ENCODE results near the gene CHD3.
A peak's percentile ranks its signal among the peaks of the same experiment; 100 is the strongest.

Gene CHD3

GRCh38 chr17:7875804-7876370 lies 12.7 kb upstream of the CHD3 start:
- no peak for DNase-seq

GRCh38 chr17:7878234-7878633 lies 10.4 kb upstream of the CHD3 start:
- no peak for DNase-seq

GRCh38 chr17:7880076-7880868 lies 8.3 kb upstream of the CHD3 start:
- DNase-seq: no peak

GRCh38 chr17:7881276-7882054 lies 7.1 kb upstream of the CHD3 start:
- peak; percentile 77 to 79 for DNase-seq

- DNase-seq: peak; percentile 82 to 87
Observed at GRCh38 chr17:7882068-7882467, 6.5 kb upstream of the CHD3 start.

- peak in 1 of 2 experiments; percentile 50 for DNase-seq
Observed at GRCh38 chr17:7882629-7883028, 6.0 kb upstream of the CHD3 start.

GRCh38 chr17:7883781-7884386 lies 4.7 kb upstream of the CHD3 start:
- peak; percentile 34 to 55 for DNase-seq

- no peak for DNase-seq
Observed at GRCh38 chr17:7884581-7885366, 3.8 kb upstream of the CHD3 start.

- DNase-seq: peak; percentile 34 to 59
Observed at GRCh38 chr17:7885367-7886226, 3.0 kb upstream of the CHD3 start.

- peak; percentile 33 to 64 for DNase-seq
Observed at GRCh38 chr17:7886227-7887037, 2.2 kb upstream of the CHD3 start.

- DNase-seq: no peak
Observed at GRCh38 chr17:7887038-7887481, 1.5 kb upstream of the CHD3 start.

GRCh38 chr17:7887482-7888183 lies 956 bp upstream of the CHD3 start:
- DNase-seq: peak; percentile 95 to 100

- peak; percentile 99 for DNase-seq
Observed at GRCh38 chr17:7889166-7889955, 772 bp downstream of the CHD3 start.

- DNase-seq: peak in 1 of 2 experiments; percentile 15
Observed at GRCh38 chr17:7893187-7893880, 4.7 kb downstream of the CHD3 start.

GRCh38 chr17:7894226-7894625 lies 5.6 kb downstream of the CHD3 start:
- no peak for DNase-seq

GRCh38 chr17:7894866-7895265 lies 6.3 kb downstream of the CHD3 start:
- DNase-seq: no peak

- DNase-seq: no peak
Observed at GRCh38 chr17:7897090-7897489, 8.5 kb downstream of the CHD3 start.

GRCh38 chr17:7897773-7898172 lies 9.2 kb downstream of the CHD3 start:
- peak in 1 of 2 experiments; percentile 20 for DNase-seq
